SK-N-SH treated with all-trans-retinoic acid at 6 μM for 48 hours (cell line): Measurements from ENCODE around the gene METTL2A.
"Not testable (repeated sequence)": the region's sequence is repeated elsewhere in the genome, so short reads cannot be mapped to it uniquely, and the experiment has no call there.

ENCODE experiments used
- ARNTL ChIP-seq: fragments of 450-650 bp; formaldehyde crosslinking; IDR thresholded peaks from 2 replicates; pipeline ENCODE4 v1.5.0; 2020; ENCODE audit warnings: low read depth, mild to moderate bottlenecking, moderate library complexity, borderline replicate concordance
- CREB5 ChIP-seq: fragments of 250-450 bp; sonication (Bioruptor Pico); IDR thresholded peaks from 2 replicates; pipeline ENCODE4 v1.5.1; 2020; ENCODE audit warnings: low read depth, mild to moderate bottlenecking, moderate library complexity
- ESRRG ChIP-seq: fragments of 250-450 bp; sonication (Bioruptor Pico); IDR thresholded peaks from 2 replicates; pipeline ENCODE4 v1.6.1; 2021; ENCODE audit warnings: mild to moderate bottlenecking
- GLIS3 ChIP-seq: fragments of 250-450 bp; sonication (Bioruptor Pico); IDR thresholded peaks from 2 replicates; pipeline ENCODE4 v1.5.0; 2020; ENCODE audit warnings: mild to moderate bottlenecking, moderate library complexity
- ISL1 ChIP-seq: fragments of 250-450 bp; sonication (Bioruptor Pico); IDR thresholded peaks from 2 replicates; pipeline ENCODE4 v2.1.2; 2022; ENCODE audit warnings: mild to moderate bottlenecking, moderate library complexity
- PATZ1 ChIP-seq: fragments of 250-450 bp; sonication (Bioruptor Pico); IDR thresholded peaks from 2 replicates; pipeline ENCODE4 v1.8.0; 2020; ENCODE audit warnings: mild to moderate bottlenecking, moderate library complexity, borderline replicate concordance
- SNAI2 ChIP-seq: fragments of 250-450 bp; sonication (Bioruptor Pico); IDR thresholded peaks from 2 replicates; pipeline ENCODE4 v1.5.0; 2020; ENCODE audit warnings: mild to moderate bottlenecking, moderate library complexity
- TCF4 ChIP-seq: fragments of 250-450 bp; sonication (Bioruptor Pico); IDR thresholded peaks from 2 replicates; pipeline ENCODE4 v1.8.0; 2021; ENCODE audit warnings: mild to moderate bottlenecking, moderate library complexity, borderline replicate concordance
- ZC3H10 ChIP-seq: fragments of 250-450 bp; sonication (Bioruptor Pico); IDR thresholded peaks from 2 replicates; pipeline ENCODE4 v1.5.1; 2021; ENCODE audit warnings: mild to moderate bottlenecking, moderate library complexity
- ZFP30 ChIP-seq: fragments of 450-650 bp; formaldehyde crosslinking; IDR thresholded peaks from 2 replicates; pipeline ENCODE4 v1.5.0; 2022; ENCODE audit warnings: mild to moderate bottlenecking, moderate library complexity

- not testable (repeated sequence) for TF ChIP-seq GLIS3 (CRISPR knock-in tag); ZC3H10 (CRISPR knock-in tag); SNAI2 (CRISPR knock-in tag); PATZ1 (CRISPR knock-in tag); ARNTL (CRISPR knock-in tag); ISL1 (CRISPR knock-in tag); TCF4; ZFP30 (CRISPR knock-in tag); ESRRG (CRISPR knock-in tag); CREB5 (CRISPR knock-in tag)
Measured at GRCh38 chr17:62490990-62491389, 67.3 kb downstream of the METTL2A start.
